ENCODE data around the gene RALGAPA1.

- TF ChIP-seq CTCF (conservative IDR thresholded peaks at IDR 0.05; ENCODE audit: low read length): no peak
- no peak for TF ChIP-seq EZH2phosphoT487 (IDR thresholded peaks at IDR 0.05; ENCODE audit: borderline replicate concordance, low read depth, low read length)
Measured at GRCh38 chr14:35543006-35543405, 266.1 kb downstream of the RALGAPA1 start.
